Kidney epithelial cell (primary cell): ENCODE data around the gene PPP6R1. TPM values are rescaled to one million over a fixed set of nuclear protein-coding genes. Genes with fewer than 3 reads are reported as not detected.

Source experiments
- DNase-seq: peaks from one replicate; pipeline ENCODE4 v3.0.0-alpha.2; 2010; ENCODE audit warnings: low read depth
- H3K27me3 ChIP-seq: 2 replicates; pipeline ENCODE4 v1.6.0; 2011; ENCODE audit warnings: low read length; ENCODE audit not compliant: control insufficient read depth, insufficient read depth
- H3K36me3 ChIP-seq: 2 replicates; pipeline ENCODE4 v1.5.1; 2011; ENCODE audit warnings: low read length; ENCODE audit not compliant: control insufficient read depth, insufficient read depth
- H3K4me3 ChIP-seq: 2 replicates; pipeline ENCODE4 v1.5.1; 2011; ENCODE audit warnings: low read depth, mild to moderate bottlenecking, control low read depth, low read length
- total RNA-seq: library from RNA; depleted of rRNA; stranded (reverse); fragments of >200 nt; gene quantifications from 2 replicates; pipeline ENCODE4 v1.2.3, GENCODE V29; 2015
- TF ChIP-seq, protein P1 (sequence below): IDR thresholded peaks from 2 replicates; pipeline ENCODE4 v1.5.1; 2011; ENCODE audit warnings: mild to moderate bottlenecking, moderate library complexity, low read length, control low read depth, inconsistent platforms; ENCODE audit not compliant: insufficient read depth, poor library complexity, severe bottlenecking

The PPP6R1 gene
- total RNA-seq, 1 donor from 2014 or later = 41.5 TPM

DNA sequence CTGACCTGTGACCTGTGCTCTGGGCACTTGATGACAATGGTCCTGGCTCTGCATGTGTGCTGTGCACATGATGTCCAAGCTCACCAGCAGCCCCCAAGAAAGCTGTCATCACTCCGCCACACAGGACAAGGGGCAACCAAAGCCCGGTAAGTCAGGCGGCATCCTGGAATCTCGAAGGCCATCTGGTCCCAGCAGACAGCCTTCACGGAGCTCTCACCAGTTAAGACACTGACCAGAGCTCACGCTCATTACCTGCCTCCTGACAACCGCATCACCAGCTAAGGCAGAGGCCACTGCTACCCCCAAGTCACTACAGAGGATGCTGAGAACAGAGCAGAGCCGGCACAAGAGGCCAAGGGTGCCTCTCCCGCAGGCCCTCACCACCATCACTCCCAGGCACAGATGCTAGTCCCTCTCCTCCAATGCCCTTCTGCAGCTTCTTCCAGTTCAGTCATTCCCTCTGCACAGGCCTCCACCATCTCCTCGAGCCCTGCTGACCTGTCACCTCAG is 10.6 kb downstream of the PPP6R1 start:
- TF ChIP-seq, protein P1, sequence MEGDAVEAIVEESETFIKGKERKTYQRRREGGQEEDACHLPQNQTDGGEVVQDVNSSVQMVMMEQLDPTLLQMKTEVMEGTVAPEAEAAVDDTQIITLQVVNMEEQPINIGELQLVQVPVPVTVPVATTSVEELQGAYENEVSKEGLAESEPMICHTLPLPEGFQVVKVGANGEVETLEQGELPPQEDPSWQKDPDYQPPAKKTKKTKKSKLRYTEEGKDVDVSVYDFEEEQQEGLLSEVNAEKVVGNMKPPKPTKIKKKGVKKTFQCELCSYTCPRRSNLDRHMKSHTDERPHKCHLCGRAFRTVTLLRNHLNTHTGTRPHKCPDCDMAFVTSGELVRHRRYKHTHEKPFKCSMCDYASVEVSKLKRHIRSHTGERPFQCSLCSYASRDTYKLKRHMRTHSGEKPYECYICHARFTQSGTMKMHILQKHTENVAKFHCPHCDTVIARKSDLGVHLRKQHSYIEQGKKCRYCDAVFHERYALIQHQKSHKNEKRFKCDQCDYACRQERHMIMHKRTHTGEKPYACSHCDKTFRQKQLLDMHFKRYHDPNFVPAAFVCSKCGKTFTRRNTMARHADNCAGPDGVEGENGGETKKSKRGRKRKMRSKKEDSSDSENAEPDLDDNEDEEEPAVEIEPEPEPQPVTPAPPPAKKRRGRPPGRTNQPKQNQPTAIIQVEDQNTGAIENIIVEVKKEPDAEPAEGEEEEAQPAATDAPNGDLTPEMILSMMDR = no peak
- no peaks in the 10 kb centered on the region for H3K27me3 ChIP-seq
- H3K36me3 ChIP-seq = no peaks in the 10 kb centered on the region
- H3K4me3 ChIP-seq = no peak overlapping the region
- DNase-seq = no peak

DNA sequence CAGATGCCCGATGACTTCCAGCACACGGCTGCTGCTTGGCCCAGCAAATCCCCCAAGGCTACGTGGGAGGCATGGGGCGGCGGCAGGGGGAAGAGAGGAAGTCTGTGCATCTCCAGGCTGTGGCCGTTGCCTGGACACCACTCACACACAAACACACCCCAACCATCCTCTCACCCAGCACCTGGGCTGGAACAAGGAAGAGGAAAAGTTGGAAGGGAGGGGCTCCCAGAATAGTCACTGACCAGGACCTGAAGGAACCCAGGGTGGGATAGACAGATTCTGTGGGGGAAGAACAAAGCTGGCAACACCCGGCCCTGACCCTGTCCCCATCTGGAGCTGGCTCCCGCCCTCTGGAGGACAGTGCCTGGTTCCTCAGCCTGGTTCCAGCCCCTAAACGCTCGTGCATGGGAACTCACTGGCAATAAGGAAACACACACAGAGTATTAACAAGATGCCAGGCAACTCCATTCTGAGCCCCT is 11.2 kb downstream of the PPP6R1 start:
- TF ChIP-seq, protein P1 = no peak
- peak; percentile 42 for DNase-seq
- Histone ChIP-seq H3K4me3 (no peak overlapping the region), H3K36me3 (peaks cover 1% of the 10 kb centered on the region), H3K27me3 (no peaks in the 10 kb centered on the region)

DNA sequence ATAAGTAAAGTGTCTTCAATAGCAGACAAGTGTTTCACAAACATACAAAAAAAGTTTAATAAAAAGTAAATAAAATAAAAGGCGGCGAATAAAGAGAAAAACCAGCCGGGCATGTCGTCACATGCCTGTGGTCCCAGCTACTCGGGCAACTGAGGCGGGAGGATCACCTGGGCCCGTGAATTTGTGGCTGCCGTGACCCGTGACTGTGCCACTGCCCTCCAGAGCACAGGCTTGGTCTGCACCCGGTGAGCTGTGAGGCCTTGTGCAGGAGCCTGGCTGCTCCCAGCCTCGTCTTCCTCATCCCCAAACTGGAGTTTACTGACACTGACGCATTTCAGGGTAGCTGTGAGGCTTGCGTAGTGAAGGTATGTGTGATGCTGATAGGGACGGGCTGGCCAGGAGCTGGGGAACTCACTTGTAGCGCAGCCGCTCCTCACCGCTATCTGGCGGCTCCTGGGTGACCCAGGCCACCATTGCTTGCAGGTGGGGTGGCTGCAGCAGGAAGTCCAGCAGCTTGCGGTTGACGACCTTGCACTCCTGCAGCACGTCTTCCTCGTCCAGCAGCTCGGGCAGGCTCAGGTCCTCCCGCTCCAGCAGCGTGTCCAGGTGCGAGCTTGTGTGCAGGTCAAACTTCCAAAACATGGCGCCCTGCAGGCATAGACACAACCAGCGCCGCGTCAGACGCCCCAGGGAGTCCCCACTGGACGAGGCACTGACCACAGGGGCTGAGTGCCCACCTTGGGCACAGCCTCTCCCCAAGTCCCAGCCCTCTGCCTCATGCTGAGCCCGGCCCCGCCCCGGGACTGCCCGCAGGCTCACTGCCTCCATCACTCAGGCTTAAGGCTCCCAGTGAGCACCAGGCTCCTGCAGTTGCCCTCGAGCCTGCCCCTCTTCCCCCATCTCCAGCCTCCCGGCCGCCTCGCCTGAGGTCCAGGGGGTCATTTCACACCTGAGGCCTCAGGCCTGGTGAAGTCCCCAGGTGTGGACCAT is 12.1 kb downstream of the PPP6R1 start:
- TF ChIP-seq, protein P1 = no peak
- no peak overlapping the region for H3K4me3 ChIP-seq
- no peak for DNase-seq
- no peaks in the 10 kb centered on the region for H3K27me3 ChIP-seq
- peaks cover 4% of the 10 kb centered on the region for H3K36me3 ChIP-seq

DNA sequence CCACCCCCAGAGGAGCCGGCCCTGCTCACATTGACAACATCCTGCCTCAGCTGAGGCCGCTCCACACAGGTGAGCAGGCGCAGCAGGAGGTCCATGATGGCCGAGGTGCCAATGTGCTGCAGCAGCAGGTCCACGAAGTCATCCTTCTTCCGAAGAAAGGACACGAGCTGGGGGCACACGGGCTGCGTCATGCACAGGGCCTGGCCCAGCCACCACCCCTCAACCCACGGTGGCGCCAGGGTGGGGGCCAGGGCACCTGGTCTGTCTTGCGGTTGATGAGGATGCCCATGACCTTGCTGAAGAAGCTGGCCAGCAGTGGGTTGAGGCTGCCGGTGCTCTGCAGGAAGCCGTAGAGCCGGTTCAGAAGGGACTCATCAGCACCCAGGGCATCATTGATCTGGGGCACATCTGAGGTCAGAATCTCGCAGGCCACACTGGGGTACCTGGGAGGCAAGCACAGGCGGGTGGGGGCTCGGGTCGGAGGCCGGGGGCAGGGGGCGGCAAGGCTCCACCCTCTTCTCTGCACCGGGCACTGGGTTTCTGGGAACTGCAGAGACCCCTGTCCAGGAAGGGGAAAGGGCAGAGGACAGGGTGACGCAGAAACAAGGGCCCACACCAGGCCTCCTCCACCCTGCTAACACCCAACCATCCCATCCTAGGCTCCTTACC is 13.4 kb downstream of the PPP6R1 start:
- Histone ChIP-seq H3K27me3 (no peaks in the 10 kb centered on the region), H3K4me3 (no peak overlapping the region), H3K36me3 (peaks cover 6% of the 10 kb centered on the region)
- TF ChIP-seq, protein P1 = no peak
- no peak for DNase-seq

DNA sequence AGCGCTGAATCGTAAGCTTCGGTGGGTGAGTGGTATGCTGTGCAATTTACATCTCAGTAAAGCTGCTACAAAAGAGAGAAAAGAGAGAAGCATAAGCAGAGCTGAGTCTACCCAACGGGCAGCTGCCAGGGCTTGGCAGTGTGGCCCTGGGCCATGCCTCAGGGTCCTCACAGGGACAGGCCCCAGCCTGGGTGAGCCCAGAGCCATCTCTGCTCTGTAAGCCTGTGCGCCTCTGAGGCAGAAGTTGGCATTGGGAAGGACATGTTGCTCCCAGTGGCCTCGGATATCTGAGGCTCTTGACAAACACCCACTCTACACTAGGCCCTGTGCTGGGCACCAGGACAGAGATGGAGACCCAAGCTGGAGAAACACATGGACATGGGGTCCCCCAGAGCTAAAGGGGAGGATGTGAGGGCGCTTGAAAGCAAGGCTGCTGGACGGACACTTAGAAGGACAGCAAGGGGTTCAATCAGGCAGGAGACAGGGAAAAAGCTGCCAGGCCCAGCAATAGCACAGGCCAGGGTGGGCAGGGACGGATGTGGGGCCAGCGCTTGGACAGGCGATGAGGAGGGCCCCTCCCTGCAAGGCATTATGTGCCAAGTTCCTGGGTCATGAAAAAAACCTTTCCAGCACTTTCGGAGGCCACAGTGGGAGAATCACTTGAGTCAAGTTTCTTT is 14.7 kb downstream of the PPP6R1 start:
- DNase-seq = no peak
- H3K36me3 ChIP-seq = peaks cover 6% of the 10 kb centered on the region
- TF ChIP-seq, protein P1 = no peak
- H3K4me3 ChIP-seq = no peak overlapping the region
- no peaks in the 10 kb centered on the region for H3K27me3 ChIP-seq
